Muscle of arm (tissue), 12 donors: Measurements from ENCODE around the gene ANKRD33. TPM values are rescaled to one million over a fixed set of nuclear protein-coding genes. Genes with fewer than 3 reads are reported as not detected.

Experiments used
- DNase-seq: peaks from one replicate; pipeline ENCODE4 v3.0.0-alpha.2; 2013
- polyA plus RNA-seq, 12 donors: library from polyadenylated mRNA; unstranded; fragments of 120-200 nt; gene quantifications; one replicate each; pipeline ENCODE4 v1.2.1, GENCODE V29; 2013; ENCODE audit not compliant: insufficient read length in 12 of 12

The ANKRD33 gene
- polyA plus RNA-seq, 12 donors, result 0.08 to 0.36 (median 0.20) TPM; not detected in 6

DNA sequence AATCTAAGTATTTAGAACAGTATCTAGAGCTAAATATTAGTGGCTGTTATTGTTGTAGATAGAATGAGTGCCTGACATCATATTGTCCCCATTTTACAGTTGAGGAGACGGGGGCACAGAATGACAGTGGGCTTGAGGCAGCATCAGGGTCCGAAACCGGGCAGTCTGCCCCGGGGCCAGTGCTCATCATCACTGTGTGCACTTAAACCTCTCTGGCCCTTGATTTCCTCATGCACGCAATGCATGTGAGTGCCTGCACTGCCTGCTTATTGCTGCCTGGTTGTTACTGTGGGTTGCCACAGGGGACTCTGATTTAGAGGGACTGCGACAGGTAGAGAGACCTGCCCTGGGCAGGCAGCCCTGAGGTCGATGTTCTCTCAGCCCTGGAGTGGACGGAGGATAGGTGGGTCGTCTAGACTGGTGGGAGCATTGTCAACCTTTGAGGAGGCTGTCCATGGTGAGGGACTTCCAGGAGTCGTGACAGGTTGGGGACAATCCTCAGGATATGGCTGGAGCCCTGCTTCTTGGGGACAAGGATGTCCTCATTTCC, 29.2 kb downstream of the ANKRD33 start:
- no peak for DNase-seq

DNA sequence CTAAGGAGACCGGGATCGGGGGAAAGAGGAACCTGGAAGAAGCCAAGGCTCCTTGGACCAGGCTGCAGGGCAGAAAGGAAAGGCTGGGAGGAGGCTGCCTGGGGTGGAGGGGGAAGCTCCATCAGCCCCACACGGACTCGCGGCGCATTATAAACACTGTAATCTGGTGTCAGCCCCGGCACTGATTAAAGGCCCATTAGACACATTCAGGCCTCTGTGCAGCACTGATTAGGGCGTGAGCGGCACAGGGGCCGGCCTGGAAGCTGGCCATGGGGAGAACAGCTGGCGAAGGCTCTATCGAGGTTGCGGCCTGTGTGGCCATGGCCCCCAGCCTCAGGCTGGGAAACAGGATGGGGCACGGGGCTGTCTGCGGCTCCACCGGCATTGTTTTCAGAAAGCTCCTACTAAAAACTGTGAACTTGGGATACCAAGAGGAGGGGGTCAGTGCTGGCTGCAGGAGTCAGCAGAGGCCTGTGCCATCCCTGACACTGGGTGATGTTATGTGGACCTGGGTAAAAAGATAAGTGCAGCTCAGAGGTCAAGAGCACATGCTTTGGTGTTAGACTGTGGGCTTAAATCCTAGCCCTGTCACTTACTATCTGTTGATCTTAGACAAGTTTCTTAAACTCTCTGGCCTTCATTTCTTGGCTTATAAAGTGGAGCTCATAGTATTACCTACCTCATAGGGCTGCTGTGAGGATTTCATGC, 30.0 kb downstream of the ANKRD33 start:
- no peak for DNase-seq

DNA sequence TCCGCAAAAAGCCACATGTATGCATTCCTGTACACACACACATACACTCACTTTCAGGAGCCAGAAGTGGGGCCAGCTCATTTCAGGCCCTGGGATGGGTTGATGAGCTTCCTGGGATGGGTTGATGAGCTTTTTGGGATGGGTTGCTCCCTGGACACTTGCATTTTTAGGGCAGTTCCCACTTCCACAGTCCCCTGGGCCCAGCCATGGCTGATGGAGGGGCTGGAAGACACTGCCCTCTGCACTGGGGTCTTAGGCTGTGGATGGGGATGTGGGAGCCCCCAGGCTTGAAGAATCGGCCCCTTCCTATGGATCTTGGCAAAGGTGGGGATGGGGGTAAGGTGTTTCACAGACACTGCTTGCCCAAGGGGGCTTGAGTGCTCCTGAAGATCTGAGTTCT, 32.1 kb downstream of the ANKRD33 start:
- no peak for DNase-seq

DNA sequence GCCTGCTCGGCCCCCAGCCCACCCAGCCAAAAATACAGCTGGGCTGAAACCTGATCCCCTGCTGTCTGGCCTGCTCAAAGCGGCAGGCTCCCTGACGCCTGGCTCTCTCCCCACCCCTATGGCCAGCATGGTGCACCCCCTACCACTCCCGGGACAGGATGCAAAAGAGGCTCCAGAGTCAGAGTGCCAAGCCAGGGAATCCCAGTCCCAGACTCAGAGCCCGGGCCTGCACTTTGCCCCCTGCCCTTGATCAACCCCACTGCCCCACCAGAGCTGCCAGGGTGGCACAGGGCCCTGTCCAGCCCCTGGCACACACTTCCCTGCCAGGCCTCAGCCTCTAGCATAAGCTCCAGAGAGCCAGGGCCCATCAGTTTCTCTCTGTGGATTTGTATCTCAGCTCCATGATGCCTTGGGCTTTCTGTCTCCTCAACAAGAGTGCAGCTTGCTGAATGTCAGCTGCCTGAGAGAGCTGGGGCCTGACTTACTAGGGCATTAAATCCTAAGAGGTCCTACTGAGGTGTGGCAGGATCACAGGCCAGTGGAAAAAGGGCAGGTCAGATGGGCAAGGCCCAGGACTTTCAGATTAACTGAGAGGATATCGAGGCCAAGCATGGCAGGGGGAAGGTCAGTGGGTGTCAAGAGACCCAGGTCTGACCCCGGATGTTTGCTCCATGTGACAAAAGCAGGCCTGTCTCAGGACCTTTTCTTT, 33.3 kb downstream of the ANKRD33 start:
- no peak for DNase-seq

DNA sequence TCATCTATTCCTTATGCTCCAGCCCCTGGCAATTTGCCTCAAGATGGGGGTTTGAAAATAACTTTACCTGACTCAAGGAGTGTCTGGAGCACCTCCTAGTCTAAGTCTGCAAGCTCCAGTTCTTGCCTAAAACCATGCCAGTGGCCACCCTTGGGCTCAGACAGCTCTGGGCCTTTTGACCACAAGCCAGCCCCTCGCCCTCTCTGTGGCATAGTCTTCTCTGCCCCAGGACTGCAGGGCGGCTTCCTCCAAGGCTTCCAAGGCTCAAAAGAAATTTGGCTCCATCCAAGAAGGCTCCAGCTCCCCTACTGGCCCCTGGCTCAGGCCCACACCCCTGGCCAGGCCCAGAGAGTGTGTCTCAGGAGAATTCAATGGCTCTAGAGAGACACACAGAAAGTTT, 34.2 kb downstream of the ANKRD33 start:
- DNase-seq, result no peak

DNA sequence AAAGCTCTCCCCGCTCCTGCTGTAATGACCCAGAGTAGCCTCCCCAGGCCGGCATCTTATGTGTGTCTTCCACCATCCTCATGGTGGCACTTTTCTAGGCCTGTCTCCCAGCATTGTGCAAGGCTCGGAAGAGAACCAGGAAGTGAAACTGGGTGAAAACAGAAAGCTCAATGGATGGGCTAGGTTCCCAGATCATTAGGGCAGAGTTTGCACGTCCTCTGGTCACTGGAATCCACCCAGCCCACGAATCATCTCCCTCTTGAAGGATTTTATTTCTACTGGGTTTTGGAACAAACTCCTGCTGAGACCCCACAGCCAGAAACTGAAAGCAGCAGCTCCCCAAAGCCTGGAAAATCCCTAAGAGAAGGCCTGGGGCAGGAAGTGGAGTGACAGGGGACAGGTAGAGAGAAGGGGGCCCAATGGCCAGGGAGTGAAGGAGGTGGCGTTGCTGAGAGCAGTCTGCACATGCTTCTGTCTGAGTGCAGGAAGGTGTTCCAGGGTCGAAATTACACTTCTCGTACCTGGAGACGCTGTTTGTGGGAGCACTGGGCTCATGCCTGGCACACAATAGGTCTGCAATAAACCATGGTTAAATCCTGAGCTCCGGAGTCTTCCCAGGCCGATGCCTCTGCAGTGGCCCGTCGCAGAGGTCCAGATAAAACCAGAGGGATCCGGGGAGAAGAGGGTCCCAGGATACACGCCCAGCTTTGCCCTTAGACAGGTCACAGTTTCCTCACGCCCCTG, 35.0 kb downstream of the ANKRD33 start:
- DNase-seq, result peak; percentile 55

DNA sequence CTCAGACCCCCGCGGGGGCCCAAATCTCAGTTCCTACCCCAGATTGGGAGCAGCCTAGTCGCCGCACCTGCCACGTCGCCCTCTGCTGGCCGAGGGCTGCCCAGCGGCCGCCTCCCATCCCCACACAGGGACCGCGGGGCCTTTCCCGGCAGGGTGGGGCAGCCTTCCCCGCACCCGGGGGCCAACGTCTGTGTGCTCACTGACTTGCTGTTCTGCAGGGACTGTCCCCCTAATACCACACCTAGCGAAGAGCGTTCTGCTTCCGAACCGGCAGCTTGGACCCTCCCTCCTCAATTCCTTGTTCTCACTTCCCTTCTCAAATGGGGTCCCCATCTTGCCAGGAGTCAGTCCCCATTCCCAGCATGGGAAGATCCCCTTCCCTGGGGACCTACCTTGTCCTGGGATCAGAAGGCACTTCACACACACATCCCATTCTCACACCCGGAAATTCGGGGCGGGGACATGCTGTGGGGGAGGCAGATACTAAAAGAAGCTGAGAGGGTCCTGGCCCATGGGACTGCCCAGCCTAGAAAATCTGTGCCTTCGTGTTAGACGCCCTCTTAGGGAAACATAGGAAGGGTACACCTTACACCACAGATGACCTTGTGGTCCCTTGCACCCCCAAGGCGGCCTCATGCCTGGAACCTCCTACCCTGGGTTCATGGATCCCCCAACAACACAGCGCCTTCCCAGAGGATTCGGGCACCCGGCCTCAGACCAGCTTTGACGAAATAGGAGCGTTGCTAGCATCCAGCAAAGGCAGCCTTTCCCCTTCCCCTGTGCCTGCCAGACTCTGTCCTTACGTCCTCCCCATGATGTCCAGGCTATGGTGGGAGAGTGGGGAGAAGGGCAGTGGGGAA, 35.8 kb downstream of the ANKRD33 start:
- DNase-seq, result peak; percentile 61

DNA sequence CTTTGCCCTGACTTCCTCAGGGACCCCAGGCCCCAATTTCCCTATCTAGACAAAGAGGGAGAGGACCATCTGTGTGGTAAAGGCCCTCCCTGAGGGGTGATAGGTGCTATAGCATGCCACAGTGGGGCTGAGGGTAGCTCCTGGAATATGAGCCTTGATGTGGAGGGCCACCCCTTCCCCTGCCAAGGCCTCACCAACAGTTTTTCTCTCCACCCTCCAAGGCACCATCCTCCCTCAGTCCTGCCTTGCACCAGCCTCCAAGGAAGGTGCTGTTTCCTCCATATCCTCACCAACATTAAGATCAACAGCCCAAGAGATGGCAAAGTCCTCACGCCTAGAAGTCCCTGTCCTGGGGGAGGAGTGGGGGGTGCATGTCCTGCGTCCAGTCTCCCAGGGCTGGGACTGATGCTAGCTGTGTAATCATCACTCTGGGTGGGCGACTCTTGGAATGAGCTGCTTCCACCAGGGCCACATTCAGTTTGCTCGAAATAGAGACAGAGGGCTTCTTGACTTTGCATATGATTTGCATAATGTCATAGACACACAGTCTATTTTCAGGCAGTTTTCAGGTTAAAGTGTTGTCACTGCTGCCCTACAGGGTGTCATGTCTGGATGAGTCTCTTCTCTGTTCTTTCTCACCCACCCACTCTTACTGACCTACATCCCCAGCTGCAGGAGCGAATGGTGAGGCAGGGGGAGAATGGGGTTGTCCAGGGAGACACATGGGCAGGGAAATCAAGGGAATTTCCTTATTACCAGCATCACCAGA, 36.8 kb downstream of the ANKRD33 start:
- DNase-seq, result no peak

DNA sequence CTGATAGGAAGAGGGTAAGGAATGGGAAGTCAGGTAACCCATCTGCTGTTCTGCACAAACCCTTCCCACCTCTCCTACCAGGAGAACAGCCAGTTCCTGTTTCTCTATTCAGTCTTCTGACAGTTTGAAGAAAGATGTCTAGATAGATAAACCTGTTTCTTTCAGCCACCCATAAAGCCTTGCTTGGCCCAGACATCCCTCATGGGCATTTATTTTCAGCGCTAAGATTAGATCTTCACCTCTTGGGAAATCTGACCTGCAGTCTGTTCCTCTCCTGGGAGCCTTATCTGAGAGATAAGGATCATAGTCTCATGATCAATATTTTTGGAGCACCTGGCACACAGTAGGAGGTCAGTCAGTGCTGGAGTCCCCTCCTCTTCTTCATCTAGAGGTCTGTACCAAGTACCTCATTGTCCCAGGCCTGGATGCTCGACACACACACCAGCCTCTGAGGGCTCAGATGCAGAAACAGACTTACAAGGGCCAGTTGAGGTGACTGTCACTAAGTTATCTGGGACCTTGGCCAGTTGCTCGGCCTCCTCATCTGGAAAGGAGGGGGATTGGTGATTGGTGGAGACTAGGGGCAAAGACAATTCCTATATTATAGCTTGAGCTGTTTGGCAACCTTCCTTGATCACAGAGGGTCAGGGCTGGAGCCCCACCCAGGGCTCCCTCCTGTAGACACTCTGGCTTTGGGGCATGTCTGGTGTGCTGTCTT, 37.6 kb downstream of the ANKRD33 start:
- DNase-seq, result no peak

DNA sequence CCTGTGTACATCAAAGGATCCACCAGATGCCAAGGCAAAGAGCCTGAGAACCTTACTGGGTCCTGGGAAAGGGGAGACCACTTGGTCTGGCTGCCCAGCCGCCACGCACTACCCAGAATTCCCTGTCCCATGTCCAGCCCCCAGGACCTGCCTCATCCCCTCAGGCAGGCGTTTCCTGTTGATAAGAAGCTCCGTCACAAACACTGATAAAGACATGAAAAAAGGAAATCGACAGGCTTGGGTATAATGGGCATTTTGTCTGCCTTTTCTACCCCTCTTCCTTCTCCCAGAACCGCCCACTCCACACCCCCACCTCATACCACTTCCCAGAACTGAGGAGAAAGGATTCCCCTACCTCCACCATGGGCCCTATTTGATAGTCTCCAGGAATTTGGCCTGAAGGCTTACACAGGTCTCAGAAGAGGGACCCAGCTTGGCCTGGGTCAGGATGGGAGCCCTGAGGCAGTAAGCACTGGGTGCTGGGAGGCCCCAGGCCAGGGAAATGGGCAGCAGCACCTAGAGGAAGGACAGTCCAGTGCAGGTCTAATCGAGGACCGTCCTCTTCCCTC, 38.2 kb downstream of the ANKRD33 start:
- DNase-seq, result no peak

DNA sequence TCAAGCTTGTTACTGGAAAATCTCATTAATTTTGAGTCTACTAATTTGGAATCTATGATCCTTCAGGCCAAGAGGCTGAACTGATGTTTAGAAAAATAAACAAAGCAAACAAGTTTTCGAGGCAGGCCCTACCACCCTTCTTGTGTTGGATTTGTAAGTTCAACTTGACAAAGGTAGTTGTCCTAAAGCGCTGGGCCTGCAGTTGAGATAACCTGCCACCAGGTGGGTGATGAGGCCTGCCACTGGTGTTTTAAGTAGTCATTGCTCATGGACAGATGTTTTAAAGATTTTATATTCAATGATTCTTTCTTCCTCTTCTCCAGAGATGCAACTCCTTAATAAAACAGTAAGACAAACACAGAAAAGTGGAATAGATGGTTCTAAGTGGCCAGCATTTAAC, 38.8 kb downstream of the ANKRD33 start:
- no peak for DNase-seq

DNA sequence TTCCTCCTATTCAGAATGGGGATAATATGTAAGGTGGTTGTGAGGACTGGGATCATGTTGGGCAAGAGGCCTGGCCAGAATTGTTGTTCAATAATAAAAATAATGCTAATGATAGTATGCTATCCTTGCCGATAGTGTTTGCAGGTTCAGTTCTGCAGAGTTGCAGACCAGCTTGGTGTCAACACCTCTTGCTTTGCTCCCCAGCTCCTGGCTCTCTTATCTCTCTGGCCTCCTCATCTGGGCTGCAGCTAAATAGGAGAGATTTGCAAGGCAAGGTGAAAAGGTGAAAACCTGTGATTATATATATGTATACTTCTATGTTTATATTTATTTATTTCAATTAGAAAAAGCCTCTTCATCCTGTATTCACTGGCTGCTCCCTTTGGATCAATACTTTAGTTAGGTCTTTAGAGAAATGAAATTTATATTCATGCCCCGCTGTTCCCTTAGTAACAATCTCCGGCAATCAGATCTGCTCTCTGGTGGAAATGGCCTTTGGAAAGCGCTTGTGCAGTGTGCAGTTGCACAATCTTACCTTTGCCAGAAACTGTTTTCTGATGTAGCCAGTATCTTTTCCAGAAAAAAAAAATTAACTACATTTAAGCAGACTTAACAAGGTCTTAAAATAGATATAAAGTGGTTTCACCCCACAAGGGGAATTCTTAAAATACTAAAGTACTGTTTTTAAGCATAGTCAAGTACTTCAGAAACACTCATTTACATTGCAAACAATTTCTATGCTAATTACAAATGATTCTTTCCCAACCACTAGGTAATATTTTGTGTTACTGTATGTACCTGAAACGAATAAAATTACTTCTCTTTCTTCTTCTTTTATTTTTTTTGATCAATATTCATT, 44.5 kb downstream of the ANKRD33 start:
- DNase-seq, result no peak

DNA sequence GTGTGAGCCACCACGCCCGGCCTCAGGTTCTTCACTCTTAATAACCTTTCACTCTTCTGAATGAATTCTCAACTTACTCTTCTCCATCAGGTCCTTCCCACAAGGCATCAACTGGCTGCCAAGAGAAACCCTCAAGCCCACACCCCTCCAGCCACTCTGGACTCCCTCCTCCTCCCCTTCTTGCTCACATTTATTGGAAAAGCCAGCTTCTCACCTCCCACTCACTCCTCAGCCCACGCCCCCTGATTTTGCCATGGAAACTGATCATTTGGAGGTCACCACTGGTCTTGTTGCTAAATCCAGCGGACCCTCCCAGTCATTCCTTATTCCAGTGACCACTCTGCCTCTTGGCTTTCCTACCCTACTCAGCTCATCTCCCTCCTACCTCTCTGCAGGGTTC, 46.2 kb downstream of the ANKRD33 start:
- no peak for DNase-seq

DNA sequence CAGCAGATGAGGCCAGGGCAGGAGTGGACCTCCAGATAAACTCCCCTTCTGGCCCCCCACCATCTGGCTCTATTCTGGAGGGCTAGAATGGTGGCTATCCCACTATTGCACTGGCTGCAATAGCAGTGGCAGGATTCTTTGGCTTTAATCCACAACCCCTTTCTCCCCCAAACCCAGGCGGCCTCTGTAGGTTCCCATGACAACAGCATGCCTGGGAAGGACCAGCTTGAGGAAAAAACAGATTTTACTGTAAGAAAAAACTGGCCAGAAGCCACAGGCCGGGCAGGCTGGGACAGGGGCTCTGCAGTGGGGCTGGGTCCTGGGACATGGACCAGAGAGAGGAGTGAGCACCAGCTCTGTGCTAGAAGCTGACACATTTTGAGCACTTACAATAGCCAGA, 50.0 kb downstream of the ANKRD33 start:
- no peak for DNase-seq

DNA sequence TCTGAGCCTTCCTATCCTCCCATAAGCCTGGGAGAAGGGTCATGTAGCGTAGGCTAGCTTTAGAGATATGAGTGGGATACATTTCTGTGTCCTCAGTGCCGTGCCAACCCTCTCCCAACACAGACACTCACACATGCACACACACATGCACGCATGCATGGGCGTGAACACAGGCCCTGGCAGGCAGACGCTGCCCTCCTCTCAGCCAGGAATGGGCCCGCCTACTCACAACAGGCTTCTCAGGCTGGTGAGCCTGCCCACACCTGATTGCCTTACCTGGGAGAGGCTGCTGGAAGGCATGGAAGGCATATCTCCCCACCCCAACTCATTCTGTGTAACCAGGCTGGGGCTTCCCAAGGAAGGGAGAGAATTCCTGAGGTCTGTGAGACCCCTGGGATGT, 50.8 kb downstream of the ANKRD33 start:
- DNase-seq, result no peak

DNA sequence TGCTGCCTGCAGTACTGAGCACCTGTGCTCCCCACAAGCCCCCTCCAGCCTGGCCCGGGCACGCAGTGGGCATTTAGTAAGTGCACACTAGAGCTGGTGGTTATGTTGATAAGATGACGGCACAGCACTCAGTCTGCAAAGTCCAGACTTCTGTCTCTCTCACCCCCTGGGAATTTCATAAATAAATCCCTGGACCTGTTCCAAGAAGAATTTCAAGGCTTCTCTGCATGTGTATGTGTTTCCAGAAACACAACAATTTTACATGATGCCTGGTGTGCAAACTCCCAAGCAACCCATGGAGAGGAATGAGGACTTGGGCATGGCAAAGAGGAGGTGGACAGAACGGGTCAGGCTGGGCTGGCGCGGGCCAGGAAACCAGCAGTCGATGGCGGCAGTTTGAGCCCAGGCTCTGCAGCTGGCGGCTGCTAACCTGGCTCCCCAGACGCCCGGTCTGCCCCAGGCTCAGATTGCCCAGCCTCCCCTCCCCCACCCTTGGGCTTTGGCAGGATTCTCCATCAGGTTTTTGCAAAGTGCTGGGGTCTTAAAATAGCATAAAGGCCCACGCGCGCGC, 53.2 kb downstream of the ANKRD33 start:
- no peak for DNase-seq
